GM19240 (cell line): ENCODE results near the gene FARS2.

Experiments
- DNase-seq: peaks from one replicate; pipeline ENCODE4 v3.0.0; 2011; ENCODE audit warnings: low spot score; ENCODE audit not compliant: insufficient read length

Gene FARS2

GRCh38 chr6:5366941-5367340, 105.6 kb downstream of the FARS2 start:
- DNase-seq, result no peak

DNA sequence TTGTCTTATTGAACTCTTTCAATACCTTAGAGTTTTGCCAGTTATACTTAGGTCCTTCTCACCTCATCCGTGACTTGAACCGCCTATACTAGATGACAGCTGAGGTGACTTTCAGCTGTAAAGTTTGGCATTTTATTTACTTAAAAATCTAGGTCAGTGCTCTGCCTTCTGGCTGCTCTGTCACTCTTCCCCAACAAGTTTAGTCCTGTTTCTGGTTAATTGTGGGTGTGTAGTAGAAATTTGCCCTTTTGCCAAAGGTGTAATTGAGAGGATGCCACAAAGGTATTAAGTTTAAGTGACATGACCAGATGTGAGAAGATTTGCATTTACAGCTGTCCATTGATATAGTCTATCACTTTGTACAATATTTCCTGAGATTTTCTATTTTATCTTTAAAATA, 106.2 kb downstream of the FARS2 start:
- no peak for DNase-seq

GRCh38 chr6:5373430-5373829, 112.1 kb downstream of the FARS2 start:
- no peak for DNase-seq

DNA sequence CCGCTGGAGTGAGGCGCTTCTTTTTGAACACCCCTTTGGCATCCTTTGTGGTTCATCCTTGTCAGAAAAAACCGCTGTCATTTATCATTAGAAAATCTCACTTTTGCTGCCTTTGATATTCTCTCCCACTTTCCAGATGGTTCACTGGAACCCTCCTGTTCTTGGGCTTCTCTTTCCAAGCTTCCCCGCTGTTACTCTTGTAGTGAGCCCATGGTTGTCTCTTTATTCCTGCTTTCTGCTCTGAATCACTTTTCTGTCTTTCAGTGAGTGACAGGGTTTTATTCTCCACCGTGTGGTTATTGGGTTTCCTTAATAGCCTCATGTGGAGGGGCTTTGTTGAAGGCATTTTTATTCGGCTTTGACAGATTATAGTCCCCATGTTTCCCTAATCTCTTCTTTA, 117.0 kb downstream of the FARS2 start:
- no peak for DNase-seq

GRCh38 chr6:5379647-5380242, 118.4 kb downstream of the FARS2 start:
- DNase-seq, result peak; percentile 19

DNA sequence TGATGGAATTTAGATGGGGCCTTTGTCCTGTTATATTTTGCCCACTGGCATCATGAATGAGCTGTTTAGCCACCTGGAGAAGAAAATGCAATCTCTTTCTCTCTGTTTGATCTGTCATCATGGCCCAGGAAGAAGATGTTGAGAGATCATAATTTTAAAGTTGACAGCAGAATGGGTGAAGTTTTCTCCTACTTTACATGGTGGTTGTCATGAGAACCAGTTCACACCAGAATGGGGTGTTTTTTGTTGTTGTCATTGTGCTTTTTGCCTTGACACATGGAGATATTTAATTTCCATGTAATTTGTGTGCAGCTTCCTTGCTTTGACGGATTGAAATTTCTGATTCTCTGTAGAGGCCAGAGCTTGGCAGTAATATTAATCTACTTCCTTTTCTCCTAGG, 122.5 kb downstream of the FARS2 start:
- no peak for DNase-seq

GRCh38 chr6:5384276-5384675, 123.0 kb downstream of the FARS2 start:
- no peak for DNase-seq

DNA sequence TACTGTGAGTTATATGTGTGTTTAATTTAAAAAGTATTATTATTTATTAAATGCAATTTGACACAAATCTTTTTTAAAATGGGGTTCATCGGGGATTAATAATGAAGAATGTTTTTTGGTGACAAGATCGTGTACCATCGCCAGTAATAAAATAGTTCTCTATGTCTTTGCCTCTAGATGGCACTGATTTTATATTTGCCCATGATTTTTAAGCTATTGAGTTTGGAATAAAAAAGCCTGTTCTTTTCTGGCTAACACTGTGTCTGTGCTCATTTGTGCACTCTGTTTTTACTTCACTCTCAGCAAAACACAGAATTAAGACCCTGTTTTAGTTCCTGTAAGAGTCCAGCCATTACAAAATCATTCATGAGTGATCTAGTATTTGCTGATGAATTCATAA, 127.0 kb downstream of the FARS2 start:
- DNase-seq, result no peak

- no peak for DNase-seq
These were observed 127.9 kb downstream of the FARS2 start for GRCh38 chr6:5389086-5389745.

DNA sequence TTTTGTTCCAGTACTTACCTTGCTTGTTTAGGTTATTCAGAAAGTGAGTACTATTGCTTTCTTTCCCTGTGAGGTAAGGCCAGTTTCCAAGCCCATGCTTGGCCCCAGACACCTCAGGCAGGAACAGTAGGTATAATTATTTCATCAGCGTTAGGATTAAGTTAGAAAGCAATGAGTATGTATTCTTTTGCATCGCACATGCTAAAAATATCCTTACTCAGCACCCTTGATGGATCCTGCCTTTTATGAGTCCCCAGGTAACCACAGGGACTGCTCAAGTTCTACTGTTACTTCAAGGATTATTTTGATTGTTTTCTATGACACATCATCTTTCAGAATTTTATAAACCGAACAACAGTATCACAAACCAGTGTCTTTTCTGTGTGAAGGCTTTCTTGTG, 128.9 kb downstream of the FARS2 start:
- no peak for DNase-seq

- DNase-seq, result no peak
These were observed 133.0 kb downstream of the FARS2 start for GRCh38 chr6:5394280-5394679.

DNA sequence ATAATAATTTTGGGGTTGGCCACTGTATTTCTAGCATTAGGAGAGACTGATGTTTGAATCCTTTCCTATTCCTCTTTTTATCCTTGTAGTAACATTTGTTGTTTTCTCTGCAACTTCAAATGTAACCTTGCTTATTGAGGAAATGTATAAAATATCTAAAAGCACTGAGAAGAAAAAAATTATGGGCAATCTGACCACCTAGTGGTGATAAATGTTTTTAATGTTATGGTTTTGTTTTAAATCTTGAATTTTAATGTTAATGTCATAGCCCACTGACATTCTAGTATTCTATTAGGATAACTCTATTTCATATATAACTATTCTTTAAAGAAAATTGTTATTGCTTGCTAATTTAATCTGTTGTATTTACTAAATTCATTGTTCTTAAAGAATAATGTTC, 134.4 kb downstream of the FARS2 start:
- DNase-seq, result no peak

DNA sequence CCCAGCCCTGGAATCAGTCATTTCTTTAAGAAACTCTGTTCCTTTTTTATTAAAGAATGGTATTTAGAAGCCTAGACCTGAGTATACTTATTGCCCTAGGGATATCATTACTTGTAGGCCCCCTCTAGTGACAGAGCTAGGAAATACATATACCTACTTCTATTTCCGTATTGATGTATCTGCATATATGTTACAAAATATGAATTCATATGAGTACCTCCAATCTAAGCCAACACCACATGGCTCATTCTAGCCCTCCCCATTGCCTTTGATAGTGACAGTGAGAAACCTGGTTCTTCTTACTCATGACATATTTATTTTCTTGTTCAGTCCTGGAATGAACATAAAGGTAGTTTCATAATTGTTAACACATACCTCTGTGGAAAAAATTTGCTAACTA, 137.2 kb downstream of the FARS2 start:
- DNase-seq, result no peak

- no peak for DNase-seq
These were observed 138.1 kb downstream of the FARS2 start for GRCh38 chr6:5399391-5399790.

DNA sequence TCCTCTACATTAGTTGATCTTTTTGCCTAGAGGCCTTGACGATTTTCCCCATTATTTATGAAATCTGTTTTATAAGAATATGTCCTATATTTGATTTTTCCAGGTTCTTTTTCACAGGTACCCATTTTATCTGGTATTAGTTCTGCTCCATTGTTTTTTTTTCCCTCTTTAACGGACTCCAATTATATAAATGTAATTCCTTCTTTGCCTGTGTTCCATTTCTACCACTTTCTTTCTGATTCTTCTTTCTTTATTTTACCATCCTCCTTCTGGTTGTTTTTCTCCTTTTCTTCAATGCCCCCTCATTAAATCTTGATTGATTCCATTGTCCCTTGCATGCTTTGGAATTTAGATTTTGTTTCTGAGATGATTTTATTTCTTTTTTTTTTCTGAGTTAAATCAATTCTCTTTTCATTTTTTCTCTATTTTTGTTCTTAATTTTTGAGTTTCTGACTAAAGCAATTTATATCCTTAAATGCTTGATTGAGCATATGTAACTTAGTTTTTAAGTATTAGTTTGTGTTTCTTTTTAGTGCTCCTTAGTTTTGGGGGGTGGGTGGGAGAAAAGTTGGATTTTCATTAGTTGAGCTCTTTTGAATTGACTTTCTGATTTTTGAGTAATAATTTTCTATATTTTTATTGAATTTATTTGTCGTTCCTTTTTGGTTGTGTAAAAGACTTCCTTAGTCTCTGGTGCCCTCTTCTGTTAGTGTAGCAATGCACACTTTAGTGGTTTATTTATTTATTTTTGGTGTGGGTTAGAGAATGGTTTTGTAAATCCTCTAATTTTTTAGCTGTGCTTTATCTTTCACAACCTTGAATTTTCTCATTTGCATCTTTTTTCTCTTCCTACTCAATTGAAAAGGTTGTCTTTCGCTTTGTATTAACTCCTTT, 140.8 kb downstream of the FARS2 start:
- DNase-seq, result no peak

- no peak for DNase-seq
These were observed 141.8 kb downstream of the FARS2 start for GRCh38 chr6:5403076-5403475.

DNA sequence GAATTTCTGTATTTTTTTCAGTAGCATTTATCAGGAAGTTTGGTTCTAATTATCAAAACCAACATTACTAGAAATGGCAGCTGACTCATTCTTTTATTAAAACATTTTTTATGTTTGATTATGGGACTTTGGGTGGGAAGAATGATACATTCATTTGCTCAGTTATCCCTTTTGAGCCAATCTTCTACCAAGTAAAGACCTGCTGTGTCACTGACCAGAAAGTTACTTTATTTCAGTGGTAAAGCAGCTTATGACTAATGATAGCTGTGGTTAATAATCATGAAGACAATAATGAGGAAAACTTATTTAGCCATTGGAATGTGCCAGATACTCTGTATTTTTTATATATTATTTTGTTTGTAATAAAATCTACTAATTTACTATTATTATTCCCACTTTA, 142.3 kb downstream of the FARS2 start:
- no peak for DNase-seq

- DNase-seq, result no peak
These were observed 144.7 kb downstream of the FARS2 start for GRCh38 chr6:5405976-5406375.

- DNase-seq, result no peak
These were observed 150.1 kb downstream of the FARS2 start for GRCh38 chr6:5411414-5411813.

DNA sequence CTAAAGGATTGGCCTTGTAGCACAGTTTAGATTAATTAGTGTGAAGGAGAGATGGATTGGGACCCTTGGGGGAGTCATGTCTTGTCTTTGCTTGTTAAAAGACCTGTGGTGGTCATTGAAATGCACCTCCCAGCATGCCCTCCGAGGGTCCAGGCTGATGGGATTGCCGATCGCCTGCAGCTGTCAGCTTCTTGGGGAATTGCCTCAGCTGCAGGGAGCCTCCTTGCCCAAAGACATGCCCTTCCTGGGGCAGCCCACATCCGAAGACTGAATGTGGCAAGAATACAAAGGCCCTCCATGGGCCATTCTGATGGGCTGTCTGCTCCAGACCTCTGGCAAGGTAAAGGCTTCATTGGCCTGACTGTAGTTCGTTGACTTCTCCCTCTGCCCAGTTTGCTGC, 150.7 kb downstream of the FARS2 start:
- no peak for DNase-seq

DNA sequence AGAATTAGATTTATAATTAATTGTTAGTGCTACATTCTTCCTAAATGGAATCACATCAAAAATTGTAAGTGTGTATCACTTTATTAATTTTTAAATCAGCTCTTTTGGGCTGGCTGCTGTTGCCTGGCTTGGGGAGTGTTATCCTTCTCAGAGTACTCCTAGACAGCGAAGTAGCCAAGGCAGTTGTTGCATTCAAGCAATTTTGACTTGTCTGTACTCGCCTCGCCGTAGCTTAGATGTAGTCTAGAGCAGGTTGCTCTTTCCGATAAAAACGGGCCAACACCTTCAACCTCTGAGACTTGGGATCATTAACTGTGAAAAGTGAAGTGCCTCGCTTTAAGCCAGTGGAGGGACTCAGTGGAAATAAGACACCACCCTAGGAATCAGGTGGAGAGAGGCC, 151.3 kb downstream of the FARS2 start:
- DNase-seq, result no peak

DNA sequence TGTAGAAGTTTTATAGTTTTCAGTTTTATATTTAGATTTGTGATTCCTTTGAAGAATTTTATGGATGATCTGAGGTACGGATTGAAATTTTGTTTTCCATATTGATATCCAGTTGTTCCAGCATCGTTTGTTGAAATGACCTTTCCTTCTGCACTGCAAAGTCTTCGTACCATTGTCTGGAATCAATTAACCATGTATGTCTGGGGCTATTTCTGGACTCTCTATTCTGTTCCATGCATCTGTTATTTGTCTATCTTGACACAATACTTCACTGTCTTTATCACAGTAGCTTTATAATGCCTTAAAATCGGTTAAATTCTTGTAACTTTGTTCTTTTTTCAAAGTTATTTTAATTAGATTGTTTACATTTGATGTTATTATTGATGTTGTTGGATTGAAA, 154.9 kb downstream of the FARS2 start:
- no peak for DNase-seq
